GM18502 (cell line): Measurements from ENCODE around the gene EPHB1.
"Not testable (repeated sequence)": the region's sequence is repeated elsewhere in the genome, so short reads cannot be mapped to it uniquely, and the experiment has no call there.

Source experiments
- ATAC-seq: cut with Tn5 transposase; IDR thresholded peaks from one replicate; pipeline ENCODE4 v1.9.1; 2021; ENCODE audit warnings: mild to moderate bottlenecking; ENCODE audit not compliant: unreplicated experiment, poor library complexity

The EPHB1 gene

DNA sequence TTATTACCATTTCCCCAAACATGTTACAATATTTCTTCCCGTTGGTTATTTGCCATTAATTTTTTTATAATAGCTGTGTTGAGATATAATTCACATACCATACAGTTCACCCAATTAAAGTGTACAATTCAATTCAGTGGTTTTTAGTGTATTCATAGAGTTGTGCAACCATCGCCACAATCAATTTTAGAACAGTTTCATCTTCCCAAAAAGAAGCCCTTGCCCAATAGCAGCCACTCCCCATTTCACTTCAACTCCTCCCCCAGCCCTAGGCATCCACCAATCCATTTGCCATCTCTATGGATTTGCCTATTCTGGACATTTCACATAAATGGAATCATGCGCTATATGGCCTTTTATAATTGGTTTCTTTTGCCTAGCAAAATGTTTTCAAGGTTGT, 225.1 kb downstream of the EPHB1 start:
- no peak for ATAC-seq

GRCh38 chr3:135023996-135024658, 229.1 kb downstream of the EPHB1 start:
- ATAC-seq, result peak; percentile 75

- ATAC-seq, result not testable (repeated sequence)
These were observed 235.9 kb downstream of the EPHB1 start for GRCh38 chr3:135030768-135031615.

DNA sequence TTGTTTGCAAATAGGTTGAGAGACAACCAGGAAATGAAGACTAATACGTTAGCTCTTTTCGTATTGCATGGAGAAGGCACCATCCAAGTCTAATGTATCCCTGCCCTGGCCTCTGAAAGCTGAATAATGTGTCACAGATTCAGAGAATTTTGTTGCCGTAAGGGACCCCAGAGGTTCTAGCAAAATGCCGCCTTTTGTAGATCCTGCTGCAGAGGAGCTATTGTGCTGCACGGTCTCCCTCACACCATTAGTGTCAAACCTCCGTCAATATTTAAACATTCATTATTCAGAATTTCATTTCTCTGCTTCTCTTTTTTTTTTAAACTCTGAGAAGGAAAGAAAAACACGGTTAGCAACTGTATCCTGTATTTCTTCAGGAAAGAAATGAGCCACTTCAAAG, 238.7 kb downstream of the EPHB1 start:
- ATAC-seq, result no peak

GRCh38 chr3:135034291-135034768, 239.3 kb downstream of the EPHB1 start:
- no peak for ATAC-seq

- no peak for ATAC-seq
These were observed 239.9 kb downstream of the EPHB1 start for GRCh38 chr3:135034891-135035440.

DNA sequence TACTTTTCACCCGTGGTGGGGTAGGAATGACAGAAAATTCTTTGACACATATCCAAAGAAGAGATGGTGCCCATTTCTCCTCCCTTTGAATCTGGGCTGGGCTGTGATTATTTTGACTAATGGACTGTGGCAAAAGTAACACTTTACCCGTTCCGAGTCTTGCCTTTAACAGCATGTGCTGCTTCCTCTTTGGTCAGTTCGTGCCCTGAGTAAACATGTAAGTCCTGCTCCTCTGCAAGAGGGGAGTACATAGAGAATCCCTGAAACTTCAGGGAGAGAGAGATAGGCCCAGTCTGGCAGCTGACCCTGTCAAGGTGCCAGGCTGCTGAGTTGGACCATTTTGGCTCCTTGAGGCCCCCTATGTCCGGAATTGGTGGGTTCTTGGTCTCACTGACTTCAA, 243.1 kb downstream of the EPHB1 start:
- ATAC-seq, result no peak

DNA sequence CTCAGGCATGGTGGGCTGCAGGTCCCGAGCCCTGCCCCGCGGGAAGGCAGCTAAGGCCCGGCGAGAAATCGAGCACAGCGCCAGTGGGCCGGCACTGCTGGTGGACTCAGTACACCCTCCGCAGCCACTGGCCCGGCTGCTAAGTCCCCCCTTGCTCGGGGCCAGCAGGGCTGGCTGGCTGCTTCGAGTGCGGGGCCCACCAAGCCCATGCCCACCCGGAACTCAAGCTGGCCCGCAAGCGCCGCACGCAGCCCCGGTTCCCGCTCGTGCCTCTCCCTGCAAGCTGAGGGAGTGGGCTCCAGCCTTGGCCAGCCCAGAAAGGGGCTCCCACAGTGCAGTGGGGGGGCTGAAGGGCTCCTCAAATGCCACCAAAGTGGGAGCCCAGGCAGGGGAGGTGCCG, 244.5 kb downstream of the EPHB1 start:
- not testable (repeated sequence) for ATAC-seq

DNA sequence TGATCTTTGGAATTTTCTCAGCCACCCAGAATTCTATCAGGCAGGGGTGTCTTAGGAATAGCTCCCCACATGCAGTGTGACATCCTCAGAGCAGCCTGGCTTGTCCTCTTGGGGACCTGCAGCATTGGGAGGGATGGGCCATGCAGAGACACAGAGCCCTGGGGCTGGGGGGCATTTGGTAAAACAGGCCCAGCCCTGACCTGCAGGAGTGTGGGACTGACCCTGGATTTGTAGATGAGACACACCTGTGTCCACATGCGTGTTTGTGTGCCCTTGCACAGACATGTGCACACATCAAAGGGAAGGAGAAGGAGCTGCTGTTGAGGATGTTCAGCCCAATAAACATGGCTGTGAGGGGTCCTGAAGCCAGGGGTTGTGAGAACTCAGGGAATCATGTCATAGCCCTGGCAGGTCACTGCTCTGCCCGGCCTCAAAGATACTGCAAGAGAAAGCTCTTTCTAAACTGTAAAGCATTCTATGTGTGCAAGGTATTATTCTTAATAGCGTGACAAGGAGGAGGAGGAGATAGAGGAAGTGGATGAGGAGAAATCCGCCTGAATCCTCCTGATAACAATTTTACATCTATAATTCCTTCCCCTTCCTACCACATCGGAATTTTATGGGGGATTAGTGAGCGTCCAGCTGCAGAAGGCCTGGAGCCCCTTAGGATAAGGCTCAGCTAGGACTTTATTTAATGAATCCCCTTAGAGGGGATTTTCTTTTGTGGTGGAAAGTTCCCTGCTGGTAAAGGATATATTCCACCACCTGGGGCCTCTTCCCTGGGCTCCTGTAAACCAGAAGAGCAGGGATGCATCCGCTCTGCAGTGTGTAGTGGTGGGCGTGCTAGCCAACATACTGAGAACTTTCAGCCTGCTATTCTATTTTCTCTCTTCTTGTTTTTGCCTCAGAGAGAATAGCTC, 245.5 kb downstream of the EPHB1 start:
- no peak for ATAC-seq

GRCh38 chr3:135041601-135042000, 246.5 kb downstream of the EPHB1 start:
- ATAC-seq, result no peak

GRCh38 chr3:135047061-135047460, 252.0 kb downstream of the EPHB1 start:
- ATAC-seq, result no peak

GRCh38 chr3:135050536-135050935, 255.5 kb downstream of the EPHB1 start:
- no peak for ATAC-seq

DNA sequence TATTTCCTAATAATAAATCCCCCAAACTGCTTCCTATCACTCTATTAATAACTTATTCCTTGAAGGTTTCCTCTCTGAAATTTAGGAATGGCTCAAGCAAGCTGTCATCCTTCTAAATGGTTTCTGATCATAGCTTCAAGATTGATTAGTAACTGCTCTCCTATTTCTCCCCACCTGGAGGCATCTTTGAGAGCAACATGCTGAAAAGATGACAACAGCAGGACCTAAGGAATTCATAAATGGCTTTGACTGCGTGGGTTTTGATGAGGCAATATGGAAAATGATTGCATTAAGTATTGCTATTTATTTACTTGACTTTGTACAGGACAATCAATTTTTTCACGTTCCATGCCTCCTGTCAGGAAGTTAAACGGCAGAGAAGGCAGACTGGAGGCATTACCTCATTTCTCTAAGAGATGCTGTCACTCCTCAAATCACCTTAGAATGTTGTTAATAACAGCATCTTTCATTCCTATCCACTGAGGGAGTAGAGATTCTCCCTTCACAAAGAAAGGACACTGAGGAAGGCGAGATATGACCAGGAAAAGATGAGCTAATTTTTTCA, 256.4 kb downstream of the EPHB1 start:
- ATAC-seq, result no peak

GRCh38 chr3:135055449-135055848, 260.4 kb downstream of the EPHB1 start:
- ATAC-seq, result no peak

DNA sequence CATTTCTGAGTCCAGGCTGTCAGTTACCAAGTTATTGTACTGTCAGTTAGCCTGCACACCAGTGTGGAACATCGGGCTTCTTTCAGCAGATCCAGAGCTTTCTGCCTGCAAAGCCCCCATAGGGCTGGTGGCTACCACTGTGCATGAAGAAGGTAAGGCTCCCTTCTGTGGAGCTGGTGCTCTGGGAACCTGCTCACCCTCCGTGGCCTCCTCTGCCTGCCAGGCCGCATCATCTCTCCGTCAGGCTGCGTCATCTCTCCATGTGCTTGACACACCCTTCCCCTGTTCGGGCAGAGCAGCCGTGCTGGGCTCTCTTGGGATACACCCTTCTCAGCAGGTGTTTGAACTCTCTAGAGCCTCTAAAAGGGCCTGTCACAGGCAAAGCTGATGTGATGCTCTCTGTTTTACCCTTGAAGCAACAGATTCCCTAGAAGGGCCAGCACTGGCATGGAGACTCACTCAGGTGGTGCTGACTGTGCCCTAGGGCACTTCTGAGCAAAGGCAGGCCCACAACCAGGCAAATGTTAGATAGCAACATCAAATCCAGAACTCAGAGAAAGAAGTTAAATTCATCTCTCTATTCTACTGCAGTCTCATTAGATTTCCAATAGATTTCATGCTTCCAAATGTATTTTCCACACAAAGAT, 261.1 kb downstream of the EPHB1 start:
- ATAC-seq, result no peak

DNA sequence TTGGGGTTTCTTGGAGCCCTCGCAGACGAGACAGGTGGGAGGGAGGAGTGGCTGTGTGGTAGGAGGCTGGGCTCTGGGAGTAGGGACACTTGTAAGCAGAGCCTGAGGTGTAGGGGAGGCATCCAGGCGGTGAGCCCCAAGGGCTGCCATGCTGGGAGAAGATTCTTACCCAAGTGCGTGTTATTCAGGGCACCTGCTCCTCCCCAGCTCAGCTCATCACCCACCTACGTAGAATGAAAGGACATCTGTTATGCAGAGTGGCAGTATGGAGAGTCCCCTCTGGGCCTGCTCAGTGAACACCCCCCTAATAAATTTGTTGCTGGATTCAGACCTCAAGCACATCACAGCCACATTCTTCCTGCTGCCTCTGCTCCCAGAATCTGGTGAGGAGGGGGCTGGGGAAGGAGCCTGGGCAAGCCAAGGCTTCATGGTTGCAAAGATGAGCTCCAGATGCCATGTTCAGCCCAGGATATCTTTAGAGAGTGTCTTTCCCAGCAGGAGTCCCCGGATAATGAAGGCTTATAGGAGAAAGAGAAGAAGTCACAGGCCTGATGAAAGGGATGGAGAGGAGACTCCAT, 261.8 kb downstream of the EPHB1 start:
- ATAC-seq, result no peak

- ATAC-seq, result no peak
These were observed 262.9 kb downstream of the EPHB1 start for GRCh38 chr3:135057996-135058395.

- no peak for ATAC-seq
These were observed 264.5 kb downstream of the EPHB1 start for GRCh38 chr3:135059580-135059979.
